Common myeloid progenitor, CD34-positive (primary cell): Measurements from ENCODE around the gene RNU1-3.
A peak's percentile ranks its signal among the peaks of the same experiment; 100 is the strongest.
"Not testable (repeated sequence)": the region's sequence is repeated elsewhere in the genome, so short reads cannot be mapped to it uniquely, and the experiment has no call there.

Experiments used
- CTCF ChIA-PET: fragments of 350-600 bp; sonication (Branson Sonifier 250); formaldehyde crosslinking; loops from one replicate; lab custom pipeline; 2021; ENCODE audit warnings: antibody characterized with exemption; lab: Charles Lee
- POLR2A ChIA-PET: fragments of 350-600 bp; sonication (Branson Sonifier 250); formaldehyde crosslinking; loops from one replicate; lab custom pipeline; 2021; ENCODE audit warnings: antibody characterized with exemption; lab: Charles Lee
- DNase-seq, 3 donors: peaks; one replicate each; pipeline versions ENCODE4 v3.0.0 to v3.0.0-alpha.2; 2013
- H3K27ac ChIP-seq, 2 experiments: 1 replicate in 1 of 2; 2 replicates in 1 of 2; pipeline ENCODE4 v1.7.0; 2013; ENCODE audit warnings: inconsistent platforms in 2 of 2, low read length in 2 of 2, mild to moderate bottlenecking in 2 of 2, low read depth in 1 of 2, moderate library complexity in 1 of 2; ENCODE audit not compliant: severe bottlenecking in 2 of 2, insufficient read depth in 1 of 2, poor library complexity in 1 of 2
- H3K27me3 ChIP-seq, 5 experiments: replicated peaks in 2 of 5; 1 replicate in 3 of 5; 2 replicates in 2 of 5; pipeline versions ENCODE4 v1.6.1 to v1.7.0; 2013; ENCODE audit warnings: low read length in 4 of 5, mild to moderate bottlenecking in 2 of 5, moderate library complexity in 2 of 5, inconsistent platforms in 1 of 5; ENCODE audit not compliant: insufficient read depth in 5 of 5, control insufficient read depth in 4 of 5
- H3K36me3 ChIP-seq, 4 experiments: 1 replicate in 2 of 4; 2 replicates in 2 of 4; pipeline versions ENCODE4 v1.6.1 to v1.7.0; 2013; ENCODE audit warnings: low read length in 3 of 4, control low read depth in 1 of 4, mild to moderate bottlenecking in 1 of 4; ENCODE audit not compliant: control insufficient read depth in 4 of 4, insufficient read depth in 4 of 4
- H3K4me1 ChIP-seq, 4 experiments: 1 replicate in 3 of 4; 2 replicates in 1 of 4; pipeline versions ENCODE4 v1.6.1 to v1.7.1; 2013; ENCODE audit warnings: low read length in 3 of 4, mild to moderate bottlenecking in 3 of 4, control low read depth in 1 of 4, inconsistent platforms in 1 of 4, moderate library complexity in 1 of 4; ENCODE audit not compliant: control insufficient read depth in 4 of 4, insufficient read depth in 4 of 4; ENCODE audit errors: control extremely low read depth in 1 of 4
- H3K4me3 ChIP-seq, 7 experiments: 1 replicate in 4 of 7; 2 replicates in 3 of 7; pipeline versions ENCODE4 v1.5.1 to v1.7.0; 2013; ENCODE audit warnings: mild to moderate bottlenecking in 7 of 7, low read length in 6 of 7, moderate library complexity in 6 of 7, inconsistent platforms in 2 of 7, low read depth in 2 of 7, control low read depth in 1 of 7; ENCODE audit not compliant: insufficient read depth in 4 of 7, control insufficient read depth in 1 of 7; ENCODE audit errors: extremely low read depth in 1 of 7
- H3K9me3 ChIP-seq, 5 experiments: 1 replicate in 4 of 5; 2 replicates in 1 of 5; pipeline versions ENCODE4 v1.6.1 to v1.7.1; 2013; ENCODE audit warnings: low read length in 4 of 5, mild to moderate bottlenecking in 2 of 5, inconsistent platforms in 1 of 5, low read depth in 1 of 5, moderate library complexity in 1 of 5; ENCODE audit not compliant: control insufficient read depth in 4 of 5, insufficient read depth in 2 of 5; ENCODE audit errors: control extremely low read depth in 1 of 5
- WGBS: methylation state at CpG from one replicate; pipeline ENCODE4 v1.1.5; 2013; ENCODE audit not compliant: insufficient coverage; 5-methylcytosine and 5-hydroxymethylcytosine counted together

RNU1-3 gene

DNA sequence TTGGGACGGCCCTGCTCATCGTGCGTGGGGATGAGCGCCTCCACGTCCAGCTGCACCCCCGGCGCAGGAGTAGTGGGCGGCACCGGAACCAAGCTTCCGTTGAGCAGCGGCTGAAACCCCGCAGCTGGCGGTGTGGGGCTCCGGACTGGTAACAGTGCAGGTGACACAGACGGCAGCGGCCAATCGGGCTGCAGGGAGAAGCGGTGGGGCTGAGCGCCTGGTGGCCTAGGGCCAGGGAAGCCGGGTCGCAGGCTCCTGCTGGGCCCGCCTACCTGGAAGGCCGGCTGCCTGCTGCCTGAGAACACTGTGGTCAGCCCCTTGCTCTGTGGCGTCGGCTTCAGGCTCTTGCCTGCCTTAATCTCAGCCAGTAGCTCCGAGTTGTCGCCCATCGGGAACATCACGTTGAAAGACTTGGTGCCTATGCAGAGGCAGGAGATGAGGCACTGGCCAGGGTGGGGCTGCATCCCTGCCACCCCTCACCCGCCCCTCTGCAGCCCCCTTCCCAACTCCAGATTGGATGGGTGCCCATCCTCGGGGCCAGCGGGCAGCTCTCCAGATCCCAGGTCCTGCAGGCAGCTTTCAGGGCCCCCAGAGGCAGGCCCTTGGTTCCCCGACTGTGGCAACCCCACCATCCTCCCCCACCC lies 29.9 kb upstream of the RNU1-3 start:
- peak in 1 of 3 donors; percentile 51 for DNase-seq
- H3K27ac ChIP-seq, H3K4me3 ChIP-seq, H3K9me3 ChIP-seq, POLR2A ChIA-PET, H3K27me3 ChIP-seq, H3K4me1 ChIP-seq, H3K36me3 ChIP-seq: not testable (repeated sequence)
- 30% methylated on average over 19 of the region's 33 CpGs for WGBS
- CTCF ChIA-PET, result interaction anchor here (0.9 to 2.0 kb wide), 5 partner anchors 11 to 76 kb away, joined by 3 to 14 read pairs (median 3); no protein-coding TSS in a partner anchor

DNA sequence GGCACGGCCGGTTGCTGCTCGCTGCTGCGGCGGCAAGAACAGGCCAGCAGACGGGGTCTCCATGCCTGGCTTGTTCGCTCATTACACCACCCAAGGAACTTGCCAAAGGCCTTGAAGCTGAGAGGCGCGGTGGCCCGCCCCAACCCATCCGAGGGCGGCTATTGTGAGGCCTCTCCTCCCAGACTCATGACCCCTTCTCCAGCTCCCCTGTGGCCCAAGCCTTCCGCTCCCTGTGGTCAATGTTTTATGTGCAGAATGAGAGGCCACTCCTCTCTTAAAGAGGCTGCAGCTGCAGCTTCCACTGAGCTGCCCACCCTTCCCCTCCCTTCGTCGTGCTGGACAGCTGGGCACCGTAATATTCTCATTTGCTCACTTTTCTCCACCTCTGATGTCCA lies 27.6 kb upstream of the RNU1-3 start:
- H3K27ac ChIP-seq, POLR2A ChIA-PET, H3K36me3 ChIP-seq, H3K4me3 ChIP-seq, H3K4me1 ChIP-seq, DNase-seq, H3K9me3 ChIP-seq, H3K27me3 ChIP-seq: not testable (repeated sequence)
- no CpG with 5 or more reads among the region's 16 CpGs for WGBS
- CTCF ChIA-PET, result interaction anchor here (4.2 kb wide), 1 partner anchor 9 kb away, joined by 35 read pairs; no protein-coding TSS in a partner anchor

GRCh38 chr1:16693449-16694307 lies 26.9 kb upstream of the RNU1-3 start:
- WGBS, result 18% methylated on average over 8 of the region's 96 CpGs

GRCh38 chr1:16692717-16693448 lies 26.1 kb upstream of the RNU1-3 start:
- CTCF ChIA-PET, result interaction anchor here (1.2 to 4.2 kb wide), 3 partner anchors 10 to 16 kb away, joined by 3 to 35 read pairs (median 6); no protein-coding TSS in a partner anchor
- POLR2A ChIA-PET, H3K27ac ChIP-seq, H3K36me3 ChIP-seq, H3K4me3 ChIP-seq, H3K4me1 ChIP-seq, H3K9me3 ChIP-seq, H3K27me3 ChIP-seq, DNase-seq: not testable (repeated sequence)
- WGBS, result 28% methylated on average over 11 of the region's 79 CpGs

More at GRCh38 chr1:16693449-16694307, 26.9 kb upstream of the RNU1-3 start:
- DNase-seq, H3K4me1 ChIP-seq, H3K9me3 ChIP-seq, H3K36me3 ChIP-seq, H3K27me3 ChIP-seq, H3K4me3 ChIP-seq, H3K27ac ChIP-seq, POLR2A ChIA-PET: not testable (repeated sequence)
- CTCF ChIA-PET, result interaction anchor here (1.2 to 4.2 kb wide), 2 partner anchors 9 to 15 kb away, joined by 3 to 35 read pairs; no protein-coding TSS in a partner anchor

GRCh38 chr1:16692283-16692682 lies 25.5 kb upstream of the RNU1-3 start:
- not testable (repeated sequence) for H3K9me3 ChIP-seq, H3K36me3 ChIP-seq, H3K27ac ChIP-seq, H3K4me3 ChIP-seq, DNase-seq, H3K4me1 ChIP-seq
- H3K27me3 ChIP-seq, result peaks cover 0 to 11% (median 0%) of the 10 kb centered on the region in 5 experiments
- CTCF ChIA-PET, result interaction anchor here (1.2 to 4.2 kb wide), 3 partner anchors 11 to 17 kb away, joined by 3 to 35 read pairs (median 6); no protein-coding TSS in a partner anchor
- WGBS, result no CpG with 5 or more reads among the region's 39 CpGs
- POLR2A ChIA-PET, result interaction anchor here (1.1 kb wide), 1 partner anchor 13 kb away, joined by 3 read pairs; no protein-coding TSS in a partner anchor

- H3K36me3 ChIP-seq, H3K4me3 ChIP-seq, H3K27me3 ChIP-seq, DNase-seq, H3K4me1 ChIP-seq, H3K27ac ChIP-seq, H3K9me3 ChIP-seq: not testable (repeated sequence)
- WGBS, result no CpG with 5 or more reads among the region's 13 CpGs
- ChIA-PET CTCF (interaction anchor here (1.1 to 4.2 kb wide), 5 partner anchors 8 to 71 kb away, joined by 3 to 35 read pairs (median 5); no protein-coding TSS in a partner anchor), POLR2A (interaction anchor here (1.1 kb wide), 1 partner anchor 14 kb away, joined by 3 read pairs; no protein-coding TSS in a partner anchor)
Measured at GRCh38 chr1:16690971-16691682, 24.4 kb upstream of the RNU1-3 start.
